Liver (tissue), 9 donors: ENCODE results near the gene MAP6. TPM values are rescaled to one million over a fixed set of nuclear protein-coding genes. Genes with fewer than 3 reads are reported as not detected.

ENCODE experiments used
- DNase-seq: peaks from one replicate; pipeline ENCODE4 v3.0.0-alpha.2; 2017; ENCODE audit warnings: low spot score
- H3K27ac ChIP-seq, 2 donors: one replicate each; pipeline ENCODE4 v1.7.0; 2013; ENCODE audit warnings: inconsistent platforms in 2 of 2, low read length in 2 of 2, control low read depth in 1 of 2, low read depth in 1 of 2, mild to moderate bottlenecking in 1 of 2
- H3K27me3 ChIP-seq, 4 donors: one replicate each; pipeline versions ENCODE4 v1.6.1 to v1.7.0; 2013; ENCODE audit warnings: low read length in 3 of 4, inconsistent platforms in 1 of 4, mild to moderate bottlenecking in 1 of 4, moderate library complexity in 1 of 4; ENCODE audit not compliant: control insufficient read depth in 4 of 4, insufficient read depth in 4 of 4
- H3K36me3 ChIP-seq, 4 donors: one replicate each; pipeline versions ENCODE4 v1.6.1 to v1.7.0; 2013; ENCODE audit warnings: low read length in 3 of 4, mild to moderate bottlenecking in 3 of 4, low read depth in 1 of 4, moderate library complexity in 1 of 4; ENCODE audit not compliant: control insufficient read depth in 4 of 4, insufficient read depth in 3 of 4
- H3K4me1 ChIP-seq, 4 donors: one replicate each; pipeline versions ENCODE4 v1.6.1 to v1.7.0; 2013; ENCODE audit warnings: low read length in 3 of 4, mild to moderate bottlenecking in 3 of 4, moderate library complexity in 1 of 4; ENCODE audit not compliant: control insufficient read depth in 4 of 4, insufficient read depth in 4 of 4
- H3K4me3 ChIP-seq, 3 donors: one replicate each; pipeline versions ENCODE4 v1.6.1 to v1.7.0; 2013; ENCODE audit warnings: low read length in 3 of 3, control low read depth in 1 of 3, low read depth in 1 of 3, mild to moderate bottlenecking in 1 of 3
- H3K9ac ChIP-seq, 2 donors: one replicate each; pipeline ENCODE4 v1.7.0; 2013; ENCODE audit warnings: low read length in 2 of 2, mild to moderate bottlenecking in 2 of 2, moderate library complexity in 2 of 2, control low read depth in 1 of 2, low read depth in 1 of 2
- H3K9me3 ChIP-seq, 4 donors: one replicate each; pipeline versions ENCODE4 v1.6.1 to v1.7.0; 2013; ENCODE audit warnings: low read length in 3 of 4; ENCODE audit not compliant: control insufficient read depth in 4 of 4
- ATF3 ChIP-seq: IDR thresholded peaks from 2 replicates; pipeline ENCODE4 v1.6.1; 2016; ENCODE audit warnings: antibody characterized with exemption
- CTCF ChIP-seq: fragments of 150-350 bp; IDR thresholded peaks from 2 replicates; pipeline ENCODE4 v1.5.1; 2017; ENCODE audit warnings: improper control_type of control experiment, low read depth, low read length; ENCODE audit not compliant: missing input control
- EGR1 ChIP-seq, 2 donors: IDR thresholded peaks; 2 replicates each; pipeline ENCODE4 v1.6.1; 2016 to 2018; ENCODE audit warnings: antibody characterized with exemption in 2 of 2, low read depth in 2 of 2
- FOXA1 ChIP-seq: IDR thresholded peaks from 2 replicates; pipeline ENCODE4 v1.6.1; 2016; ENCODE audit warnings: antibody characterized with exemption
- FOXA2 ChIP-seq: IDR thresholded peaks from 2 replicates; pipeline ENCODE4 v1.6.1; 2016; ENCODE audit warnings: antibody characterized with exemption
- GABPA ChIP-seq, 2 donors: IDR thresholded peaks in 1 of 2; conservative IDR thresholded peaks in 1 of 2; 2 replicates each; pipeline ENCODE4 v1.6.1; 2016; ENCODE audit warnings: antibody characterized with exemption in 2 of 2, mild to moderate bottlenecking in 1 of 2, moderate library complexity in 1 of 2
- HNF4G ChIP-seq: IDR thresholded peaks from 2 replicates; pipeline ENCODE4 v1.6.1; 2016; ENCODE audit warnings: antibody characterized with exemption
- JUND ChIP-seq, 2 donors: IDR thresholded peaks; 2 replicates each; pipeline ENCODE4 v1.6.1; 2016; ENCODE audit warnings: antibody characterized with exemption in 2 of 2
- MAX ChIP-seq: IDR thresholded peaks from 2 replicates; pipeline ENCODE4 v1.6.1; 2016; ENCODE audit warnings: antibody characterized with exemption
- NR2F2 ChIP-seq: IDR thresholded peaks from 2 replicates; pipeline ENCODE4 v1.6.1; 2016; ENCODE audit warnings: antibody characterized with exemption
- RAD21 ChIP-seq, 2 donors: IDR thresholded peaks; 2 replicates each; pipeline ENCODE4 v1.6.1; 2016; ENCODE audit warnings: antibody characterized with exemption in 2 of 2, mild to moderate bottlenecking in 2 of 2
- REST ChIP-seq: IDR thresholded peaks from 2 replicates; pipeline ENCODE4 v1.6.1; 2016; ENCODE audit warnings: antibody characterized with exemption, mild to moderate bottlenecking
- RXRA ChIP-seq, 2 donors: IDR thresholded peaks; 2 replicates each; pipeline ENCODE4 v1.6.1; 2017 to 2018; ENCODE audit warnings: antibody characterized with exemption in 2 of 2, mild to moderate bottlenecking in 1 of 2
- SP1 ChIP-seq: IDR thresholded peaks from 2 replicates; pipeline ENCODE4 v1.6.1; 2018; ENCODE audit warnings: antibody characterized with exemption, mild to moderate bottlenecking
- TAF1 ChIP-seq: conservative IDR thresholded peaks from 2 replicates; pipeline ENCODE4 v1.6.1; 2016; ENCODE audit warnings: antibody characterized with exemption, mild to moderate bottlenecking
- YY1 ChIP-seq: IDR thresholded peaks from 2 replicates; pipeline ENCODE4 v1.6.1; 2016; ENCODE audit warnings: antibody characterized with exemption, mild to moderate bottlenecking
- ZBTB33 ChIP-seq: IDR thresholded peaks from 2 replicates; pipeline ENCODE4 v1.6.1; 2016; ENCODE audit warnings: antibody characterized with exemption
- WGBS: extraction: QIAGEN DNeasy Blood & Tissue Kit; methylation state at CpG from one replicate; pipeline ENCODE4 v1.1.7; 2013; 5-methylcytosine and 5-hydroxymethylcytosine counted together
- polyA plus RNA-seq, 2 donors: library from polyadenylated mRNA; stranded (reverse) in 1 of 2; unstranded in 1 of 2; fragments of 200-250 nt in 1 of 2; fragments of >200 nt in 1 of 2; fragmentation: Nextera tagmentation in 1 of 2; extraction: Ambion mirVana in 1 of 2; gene quantifications; one replicate each; pipeline versions ENCODE4 v1.2.1 to v1.2.3, GENCODE V29; 2013 to 2015
- total RNA-seq, 2 donors: library from RNA; depleted of rRNA; stranded (reverse); fragments of >200 nt; gene quantifications; one replicate each; pipeline ENCODE4 v1.2.3, GENCODE V29; 2014
- donor health status: healthy.
- donor health status: healthy.
- donor health status: healthy.
- donor health status: healthy.
- donor health status: healthy.

MAP6 gene
- total and polyA plus RNA-seq, 4 donors, result 0.22 to 0.36 (median 0.24) TPM

DNA sequence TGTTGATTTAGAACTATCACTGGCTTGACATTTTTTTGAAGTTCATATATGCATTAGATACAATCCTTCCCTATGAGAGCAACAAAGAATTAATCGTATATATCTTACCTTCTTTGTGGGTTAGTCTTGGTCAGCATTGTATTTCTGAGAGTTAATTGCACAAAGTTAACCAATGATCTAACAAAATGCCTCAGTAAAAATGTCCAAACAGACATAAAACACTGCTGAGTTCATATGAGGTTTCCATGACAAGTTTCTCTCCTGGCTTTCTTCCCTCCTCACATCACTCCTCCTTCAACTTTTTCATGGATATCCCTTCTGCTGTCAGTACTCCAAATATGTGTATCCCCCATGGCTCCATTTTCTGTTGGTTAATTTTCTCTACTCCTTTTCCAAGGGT lies 9.0 kb downstream of the MAP6 start:
- Histone ChIP-seq H3K9me3 (no peaks in the 10 kb centered on the region), H3K4me3 (no peak overlapping the region), H3K36me3 (no peaks in the 10 kb centered on the region), H3K4me1 (no peaks in the 10 kb centered on the region), H3K27ac (no peak overlapping the region), H3K9ac (no peak overlapping the region), H3K27me3 (no peaks in the 10 kb centered on the region)
- no peak for DNase-seq
- no peak for TF ChIP-seq HNF4G
- no peak for TF ChIP-seq FOXA1
- TF ChIP-seq EGR1 (IDR thresholded peaks at IDR 0.05; ENCODE audit: low read depth in 2 of 2), result no peak
- TF ChIP-seq JUND (IDR thresholded peaks at IDR 0.05), result no peak
- TF ChIP-seq NR2F2, result no peak
- TF ChIP-seq RAD21 (IDR thresholded peaks at IDR 0.05), result no peak
- no peak for TF ChIP-seq MAX
- TF ChIP-seq RXRA (IDR thresholded peaks at IDR 0.05), result no peak
- TF ChIP-seq GABPA (IDR thresholded peaks at IDR 0.05 in 1 of 2, conservative IDR thresholded peaks at IDR 0.05 in 1 of 2), result no peak
- TF ChIP-seq CTCF, result no peak
- no peak for TF ChIP-seq ATF3
- no peak for TF ChIP-seq FOXA2
- no peak for TF ChIP-seq YY1
- WGBS, result 88% methylated on average over 1 of the region's 1 CpG

GRCh38 chr11:75656044-75656727 lies 12.7 kb downstream of the MAP6 start:
- Histone ChIP-seq H3K36me3 (no peaks in the 10 kb centered on the region), H3K4me1 (no peaks in the 10 kb centered on the region), H3K4me3 (no peak overlapping the region), H3K9me3 (no peaks in the 10 kb centered on the region), H3K9ac (no peak overlapping the region), H3K27me3 (no peaks in the 10 kb centered on the region), H3K27ac (no peak overlapping the region)
- WGBS, result 62% methylated on average over 6 of the region's 6 CpGs
- TF ChIP-seq MAX (no peak), GABPA (IDR thresholded peaks at IDR 0.05 in 1 of 2, conservative IDR thresholded peaks at IDR 0.05 in 1 of 2) (no peak), HNF4G (no peak), CTCF (no peak), RAD21 (IDR thresholded peaks at IDR 0.05) (no peak), REST (no peak), TAF1 (no peak), FOXA2 (no peak), JUND (IDR thresholded peaks at IDR 0.05) (no peak), ATF3 (no peak), ZBTB33 (no peak), SP1 (no peak), YY1 (no peak), EGR1 (IDR thresholded peaks at IDR 0.05; ENCODE audit: low read depth in 2 of 2) (no peak), RXRA (IDR thresholded peaks at IDR 0.05) (no peak)
- no peak for DNase-seq
